GM21528 (cell line): ENCODE data around the gene LAMA2.

Experiments used
- ATAC-seq: cut with Tn5 transposase; IDR thresholded peaks from one replicate; pipeline ENCODE4 v1.9.1; 2021; ENCODE audit warnings: mild to moderate bottlenecking, moderate library complexity; ENCODE audit not compliant: unreplicated experiment, low FRiP score

LAMA2 gene

DNA sequence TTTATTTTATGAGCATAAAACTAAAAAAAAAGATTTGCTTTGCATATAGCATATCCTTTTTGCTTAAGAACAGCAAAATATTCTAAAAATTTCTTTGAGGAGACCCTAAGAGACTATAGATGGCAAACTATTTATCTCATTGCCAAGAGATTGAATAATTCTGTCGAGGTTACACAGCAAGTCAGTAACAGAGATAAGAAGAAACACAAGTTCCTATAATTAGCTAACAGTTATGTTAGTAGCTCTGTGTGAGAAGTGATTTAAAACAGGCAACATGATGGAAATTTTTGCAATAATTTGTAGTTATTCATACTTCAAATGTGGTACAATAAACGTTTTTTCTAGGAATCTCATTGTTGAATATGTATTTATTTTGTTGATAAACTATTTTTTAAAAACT is 9.1 kb downstream of the LAMA2 start:
- ATAC-seq = no peak

GRCh38 chr6:128899341-128900050 is 16.6 kb downstream of the LAMA2 start:
- no peak for ATAC-seq

GRCh38 chr6:128903715-128904114 is 20.8 kb downstream of the LAMA2 start:
- no peak for ATAC-seq

DNA sequence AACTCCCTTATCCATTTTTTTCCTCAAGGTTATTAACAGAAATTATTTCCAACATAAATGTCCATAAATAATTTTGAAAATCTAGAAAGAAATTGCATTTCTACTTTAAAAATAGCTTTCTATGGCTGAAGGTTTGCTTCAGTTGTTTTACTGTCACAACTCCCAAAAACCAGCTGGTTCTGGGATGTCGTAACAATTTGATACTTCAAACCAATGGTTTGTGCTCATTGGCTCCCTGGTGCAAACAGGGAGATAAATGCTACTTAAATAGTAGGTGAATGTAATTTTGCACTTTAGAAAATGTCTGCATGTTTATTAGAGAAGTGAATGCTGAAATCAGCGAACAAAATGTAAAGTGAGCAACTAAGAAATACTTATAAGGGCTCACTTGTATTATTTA is 31.1 kb downstream of the LAMA2 start:
- ATAC-seq = no peak

DNA sequence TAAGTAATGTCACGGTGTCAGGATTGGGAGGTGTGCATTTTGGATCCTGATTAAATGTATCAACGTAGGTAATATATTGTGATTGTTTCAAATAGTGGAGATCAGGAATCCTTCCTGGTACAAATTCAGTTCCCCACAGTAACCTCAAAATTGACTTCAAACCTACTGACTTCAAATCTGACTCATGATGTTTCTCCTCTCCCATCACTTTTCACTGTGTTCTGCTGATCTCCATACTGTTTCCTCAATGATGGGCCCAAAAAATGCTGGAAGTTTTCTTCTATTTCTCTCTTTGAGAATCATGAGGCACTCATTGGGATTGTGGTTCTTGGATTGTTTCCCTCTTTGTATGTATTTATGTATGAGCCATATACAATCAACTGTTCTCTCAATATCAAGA is 35.9 kb downstream of the LAMA2 start:
- ATAC-seq = no peak

- ATAC-seq = no peak
Observed at GRCh38 chr6:128919412-128920180, 36.7 kb downstream of the LAMA2 start.

DNA sequence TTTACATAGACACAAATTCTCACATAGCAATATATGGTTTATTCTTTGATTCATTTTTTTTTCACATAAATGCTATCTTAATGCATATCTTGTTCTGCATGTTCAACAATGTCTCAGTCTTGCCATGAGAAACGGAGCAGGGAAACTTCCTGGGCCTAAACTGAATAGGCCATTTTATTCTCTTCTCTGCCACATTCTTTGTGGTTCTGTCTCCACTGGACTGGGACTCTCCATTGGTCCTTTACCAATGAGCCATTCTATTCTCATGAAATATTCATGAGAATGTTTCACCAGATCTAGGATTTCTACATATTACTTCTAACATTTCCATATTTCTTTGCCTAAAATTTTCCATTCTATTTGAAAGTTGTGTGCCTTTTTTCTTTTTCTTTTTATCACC is 42.8 kb downstream of the LAMA2 start:
- ATAC-seq = no peak

- no peak for ATAC-seq
Observed at GRCh38 chr6:128929869-128930268, 46.9 kb downstream of the LAMA2 start.

- ATAC-seq = no peak
Observed at GRCh38 chr6:128930321-128930720, 47.4 kb downstream of the LAMA2 start.

DNA sequence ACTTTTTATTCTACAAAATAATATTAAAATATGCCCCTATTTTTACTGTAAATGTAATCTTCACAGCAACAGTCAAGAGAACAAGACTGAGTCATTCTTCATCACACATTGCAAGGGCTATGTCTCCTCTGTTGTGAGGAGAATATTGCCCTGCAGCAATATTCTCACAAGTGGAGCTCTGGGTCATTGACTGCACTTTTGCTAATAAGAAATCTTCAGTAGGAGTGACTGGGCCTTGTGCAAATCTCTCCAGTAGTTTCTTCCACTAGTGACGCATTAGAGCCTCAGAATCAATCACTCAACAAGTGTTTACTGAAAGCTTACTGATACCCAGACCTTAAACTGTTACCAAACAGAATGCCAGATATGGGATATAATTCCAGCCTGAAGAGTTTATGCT is 49.1 kb downstream of the LAMA2 start:
- ATAC-seq = no peak

- ATAC-seq = no peak
Observed at GRCh38 chr6:128950864-128951263, 67.9 kb downstream of the LAMA2 start.

DNA sequence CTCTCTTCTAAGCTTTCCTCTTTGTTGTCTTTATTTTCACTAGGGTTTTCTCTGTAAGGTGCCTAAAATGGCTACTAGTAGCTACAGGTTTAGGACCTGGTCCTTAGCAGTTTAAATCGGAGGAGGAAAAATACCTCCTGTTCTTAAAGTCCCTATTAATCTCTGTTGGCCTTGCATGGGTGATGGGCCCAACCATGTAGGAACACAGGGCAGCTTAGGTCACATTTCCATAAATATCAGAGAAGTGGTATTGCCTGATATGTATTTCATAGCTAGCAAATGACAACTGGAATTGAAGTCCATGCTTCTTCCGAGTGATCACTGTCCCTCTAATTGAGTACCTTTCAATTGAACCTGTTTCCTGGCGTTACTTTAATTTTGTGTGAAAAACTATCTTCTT is 70.0 kb downstream of the LAMA2 start:
- no peak for ATAC-seq

DNA sequence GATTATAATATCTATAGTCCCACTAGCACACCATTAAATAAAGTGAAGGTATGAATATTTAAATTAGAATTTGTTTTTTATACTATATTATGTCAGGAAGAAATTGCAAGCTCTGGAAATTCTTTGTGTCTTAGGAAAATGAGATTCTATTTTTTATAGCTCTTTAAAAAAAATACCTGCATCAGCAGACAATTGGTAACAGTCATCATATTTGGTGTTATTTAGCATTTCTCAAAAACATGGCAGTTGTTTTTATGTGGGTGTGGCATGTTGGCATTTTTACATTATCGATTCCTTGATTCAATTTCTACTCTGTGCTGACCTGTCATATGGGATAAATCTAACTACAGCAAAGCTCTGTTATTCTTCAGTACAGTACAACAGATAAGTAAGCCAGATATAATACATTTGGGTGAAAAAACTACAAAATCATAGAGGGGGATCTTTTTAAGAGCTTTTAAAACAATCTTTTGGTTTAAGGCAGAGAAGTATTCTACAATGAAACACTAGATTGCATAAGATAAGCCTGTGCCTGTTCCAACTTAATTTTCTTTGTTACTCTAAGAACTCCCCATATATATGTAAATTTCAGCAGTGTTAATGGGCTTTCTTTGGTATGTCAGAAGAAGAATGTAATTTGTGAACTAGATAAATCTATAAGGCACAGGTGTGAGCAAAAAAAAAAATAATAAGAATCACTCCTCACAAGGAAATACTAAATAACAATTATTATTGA is 71.5 kb downstream of the LAMA2 start:
- no peak for ATAC-seq

GRCh38 chr6:128963561-128963960 is 80.6 kb downstream of the LAMA2 start:
- ATAC-seq = no peak

DNA sequence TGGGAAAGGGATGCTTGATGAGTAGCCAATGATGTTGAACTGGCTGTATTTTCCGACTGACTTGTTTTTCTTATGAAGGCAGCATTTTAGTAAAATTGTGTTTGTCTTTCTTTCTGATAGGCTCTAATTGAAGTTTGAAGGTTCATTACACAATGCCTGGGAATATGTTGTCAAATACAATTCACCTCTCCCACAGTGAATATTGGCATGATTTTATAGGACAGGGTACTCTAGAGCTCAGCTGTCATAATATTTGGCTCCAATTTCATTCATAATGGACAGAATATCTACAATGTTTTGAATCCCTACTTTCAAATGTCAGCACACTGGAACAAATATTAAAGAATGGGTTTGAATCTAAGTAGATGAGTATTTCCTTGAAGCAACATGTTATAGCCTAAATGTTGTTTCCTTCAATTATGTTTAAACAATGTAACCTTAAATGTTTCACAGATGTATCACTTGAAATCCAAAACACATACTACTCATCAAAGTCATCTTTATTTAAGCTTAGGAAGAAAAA is 81.4 kb downstream of the LAMA2 start:
- no peak for ATAC-seq

DNA sequence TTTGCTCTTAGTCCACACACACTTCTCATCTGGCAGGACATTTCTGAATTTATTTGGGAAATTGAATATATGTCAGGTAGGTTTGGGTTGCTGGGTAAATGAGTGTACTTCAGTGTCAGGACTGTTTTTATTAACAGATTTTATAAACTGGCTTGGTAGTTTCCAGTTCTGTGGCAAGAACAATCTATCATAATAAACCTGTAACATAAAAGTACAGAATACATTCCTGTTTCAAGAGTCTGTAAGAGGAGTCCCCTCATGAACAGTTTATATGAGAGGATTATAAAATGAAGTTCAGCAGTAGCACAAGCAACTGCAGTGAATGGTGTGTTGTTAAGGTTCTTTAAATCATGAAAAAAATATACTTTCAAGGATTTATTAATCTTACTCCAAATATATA is 81.8 kb downstream of the LAMA2 start:
- no peak for ATAC-seq

DNA sequence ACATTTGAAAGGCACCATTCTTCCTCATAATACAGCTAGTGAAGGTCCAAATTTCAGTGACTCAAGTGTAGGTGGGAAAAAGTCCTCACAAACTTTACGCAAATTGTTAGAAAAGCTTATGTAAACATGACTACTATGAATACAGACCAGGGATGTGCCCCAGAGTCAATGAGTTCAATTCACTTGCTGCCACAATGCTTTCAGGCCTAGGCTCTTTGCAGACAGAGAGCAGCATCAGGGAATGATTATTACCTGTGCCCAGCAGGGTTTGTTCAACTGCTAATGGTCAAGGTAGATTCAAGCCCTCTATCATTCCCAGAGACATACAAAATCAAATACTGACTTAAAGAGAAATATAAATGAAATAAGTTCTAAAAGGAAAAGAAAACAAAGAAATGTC is 84.0 kb downstream of the LAMA2 start:
- ATAC-seq = no peak

DNA sequence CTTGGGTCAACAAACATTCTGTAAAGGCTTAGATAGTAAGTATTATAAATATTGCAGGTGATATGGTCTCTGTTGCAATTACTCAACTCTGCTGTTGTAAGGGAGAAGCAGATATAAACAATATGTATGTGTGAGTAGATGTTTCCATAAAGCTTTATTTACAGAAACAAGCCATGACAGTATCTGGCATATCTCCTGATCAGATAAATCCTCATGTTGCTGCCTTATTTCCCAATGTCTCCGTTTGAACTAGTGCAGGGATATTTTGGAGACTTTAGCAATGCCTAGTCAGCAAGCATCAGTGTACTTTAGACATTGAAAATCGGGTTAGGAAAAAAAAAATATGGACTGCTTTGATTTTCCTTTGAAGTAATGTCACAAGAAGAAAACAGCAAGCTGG is 96.1 kb downstream of the LAMA2 start:
- no peak for ATAC-seq

DNA sequence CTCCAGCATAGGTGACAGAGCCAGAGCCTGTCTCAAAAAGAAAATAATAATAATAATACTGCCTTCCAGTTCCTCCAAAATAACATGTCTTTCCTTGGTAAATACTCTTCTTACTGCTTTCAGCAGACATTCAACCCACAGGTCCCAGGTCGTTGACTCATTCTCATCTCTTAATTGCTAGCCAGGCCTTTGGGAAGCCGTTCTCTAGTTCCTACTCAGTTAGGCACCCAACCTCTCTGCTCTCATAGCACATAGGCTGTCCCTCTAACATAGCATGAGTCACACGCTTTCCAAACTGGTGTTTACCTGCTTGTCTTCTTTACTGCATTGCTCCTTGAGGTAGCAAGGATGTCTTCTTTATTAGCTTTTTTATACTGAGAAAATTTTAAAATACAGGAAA is 98.8 kb downstream of the LAMA2 start:
- ATAC-seq = no peak

DNA sequence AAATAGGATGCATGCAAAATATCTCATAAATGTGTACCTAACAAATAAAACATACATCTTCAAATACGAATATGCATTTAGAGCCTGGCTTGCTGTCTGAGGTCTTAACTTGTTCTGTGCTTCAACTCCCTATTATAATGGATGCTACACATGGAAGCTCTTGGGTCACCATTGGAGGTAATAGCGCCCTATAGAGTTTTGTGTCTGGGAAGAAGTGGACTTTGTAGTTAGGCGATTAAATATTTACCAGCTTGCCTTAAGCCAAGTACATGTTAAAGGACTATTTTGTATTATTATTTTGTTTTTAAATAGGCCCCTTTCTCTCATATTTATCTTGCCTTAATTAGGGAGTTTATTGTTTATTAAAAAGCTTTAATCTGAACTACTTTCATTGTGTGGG is 107.4 kb downstream of the LAMA2 start:
- no peak for ATAC-seq

DNA sequence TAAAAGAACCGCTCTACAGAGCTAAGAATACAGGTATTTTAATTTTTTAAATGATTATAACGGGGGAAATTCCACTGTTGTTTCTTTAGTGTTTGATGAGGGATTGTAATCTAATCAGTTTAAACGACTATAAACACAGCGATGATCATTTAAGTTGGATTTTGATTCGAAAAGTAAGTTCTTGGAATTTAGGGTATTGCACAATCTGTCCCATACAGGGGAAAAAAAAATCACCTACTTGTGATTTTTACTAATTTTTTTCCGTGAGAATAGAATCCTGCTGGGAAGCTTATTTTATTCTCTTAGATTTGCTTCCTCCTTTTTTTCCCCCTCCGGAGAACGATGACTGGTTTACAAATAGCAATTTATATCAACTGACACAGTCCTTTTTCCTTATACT is 108.0 kb downstream of the LAMA2 start:
- no peak for ATAC-seq
